GM12865 (cell line): Measurements from ENCODE around the gene TTLL5.
A peak's percentile ranks its signal among the peaks of the same experiment; 100 is the strongest.
"Not testable (repeated sequence)": the region's sequence is repeated elsewhere in the genome, so short reads cannot be mapped to it uniquely, and the experiment has no call there.

Experiments
- DNase-seq: peaks from one replicate; pipeline ENCODE4 v3.0.0; 2010; ENCODE audit warnings: low read depth
- H3K4me3 ChIP-seq: 2 replicates; pipeline ENCODE4 v1.5.1; 2011; ENCODE audit warnings: mild to moderate bottlenecking, low read depth, low read length, control low read depth
- TF ChIP-seq, protein P1 (sequence below): IDR thresholded peaks from 2 replicates; pipeline ENCODE4 v1.5.1; 2011; ENCODE audit warnings: low read length, control low read depth, low read depth, inconsistent platforms; ENCODE audit not compliant: insufficient read depth; ENCODE audit errors: missing control alignments

Gene TTLL5

DNA sequence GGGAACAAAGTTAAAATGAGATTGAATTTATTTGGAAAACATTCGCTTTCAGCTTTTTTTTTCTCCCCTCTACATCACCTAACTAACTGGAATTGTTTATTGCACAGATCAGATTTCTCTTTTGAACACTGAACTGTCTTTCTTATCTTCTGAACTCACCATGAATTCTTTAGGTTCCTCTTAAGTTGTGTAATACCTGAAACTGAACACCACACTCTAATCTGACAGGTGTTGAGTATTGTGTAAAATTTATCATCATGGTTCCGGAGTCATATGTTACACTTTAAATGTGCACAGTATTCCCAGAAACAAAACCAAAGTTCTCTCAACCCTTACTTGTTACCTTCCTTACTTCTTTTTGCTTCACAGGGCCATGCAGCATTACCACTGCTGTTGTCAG lies 254.0 kb downstream of the TTLL5 start:
- DNase-seq, result no peak
- no peak overlapping the region for H3K4me3 ChIP-seq
- TF ChIP-seq, protein P1, sequence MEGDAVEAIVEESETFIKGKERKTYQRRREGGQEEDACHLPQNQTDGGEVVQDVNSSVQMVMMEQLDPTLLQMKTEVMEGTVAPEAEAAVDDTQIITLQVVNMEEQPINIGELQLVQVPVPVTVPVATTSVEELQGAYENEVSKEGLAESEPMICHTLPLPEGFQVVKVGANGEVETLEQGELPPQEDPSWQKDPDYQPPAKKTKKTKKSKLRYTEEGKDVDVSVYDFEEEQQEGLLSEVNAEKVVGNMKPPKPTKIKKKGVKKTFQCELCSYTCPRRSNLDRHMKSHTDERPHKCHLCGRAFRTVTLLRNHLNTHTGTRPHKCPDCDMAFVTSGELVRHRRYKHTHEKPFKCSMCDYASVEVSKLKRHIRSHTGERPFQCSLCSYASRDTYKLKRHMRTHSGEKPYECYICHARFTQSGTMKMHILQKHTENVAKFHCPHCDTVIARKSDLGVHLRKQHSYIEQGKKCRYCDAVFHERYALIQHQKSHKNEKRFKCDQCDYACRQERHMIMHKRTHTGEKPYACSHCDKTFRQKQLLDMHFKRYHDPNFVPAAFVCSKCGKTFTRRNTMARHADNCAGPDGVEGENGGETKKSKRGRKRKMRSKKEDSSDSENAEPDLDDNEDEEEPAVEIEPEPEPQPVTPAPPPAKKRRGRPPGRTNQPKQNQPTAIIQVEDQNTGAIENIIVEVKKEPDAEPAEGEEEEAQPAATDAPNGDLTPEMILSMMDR, result no peak

DNA sequence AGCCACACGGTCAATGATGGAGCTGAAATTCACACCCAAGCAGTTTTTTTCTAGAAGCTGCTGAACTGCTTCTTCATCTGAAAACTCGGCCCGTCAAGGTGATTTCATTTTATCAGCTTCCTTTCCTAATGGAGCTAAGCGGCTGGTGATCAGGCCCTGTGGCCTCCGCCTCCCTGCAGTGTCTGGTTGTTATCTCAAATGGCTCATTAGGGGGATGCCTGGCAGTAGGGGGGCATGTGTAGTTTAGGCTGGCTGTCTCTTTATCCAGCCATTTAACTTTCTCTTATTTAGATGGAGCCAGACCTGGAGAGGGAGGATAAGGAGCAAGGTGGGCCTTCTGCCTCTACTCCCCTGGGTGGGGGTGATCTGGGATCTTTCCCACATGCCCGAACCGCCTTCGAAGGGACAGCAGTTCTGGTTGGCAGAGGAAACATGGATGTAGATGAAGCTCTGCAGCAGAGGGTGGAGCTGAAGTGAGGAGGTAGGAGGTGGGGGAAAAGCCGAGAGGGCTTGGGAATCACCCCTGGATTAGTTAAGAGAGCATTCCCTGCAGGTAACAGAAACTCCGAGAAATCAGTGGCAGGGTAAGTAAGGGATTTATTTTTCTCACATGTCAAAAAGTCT lies 256.4 kb downstream of the TTLL5 start:
- TF ChIP-seq, protein P1, result no peak
- no peak overlapping the region for H3K4me3 ChIP-seq
- no peak for DNase-seq

DNA sequence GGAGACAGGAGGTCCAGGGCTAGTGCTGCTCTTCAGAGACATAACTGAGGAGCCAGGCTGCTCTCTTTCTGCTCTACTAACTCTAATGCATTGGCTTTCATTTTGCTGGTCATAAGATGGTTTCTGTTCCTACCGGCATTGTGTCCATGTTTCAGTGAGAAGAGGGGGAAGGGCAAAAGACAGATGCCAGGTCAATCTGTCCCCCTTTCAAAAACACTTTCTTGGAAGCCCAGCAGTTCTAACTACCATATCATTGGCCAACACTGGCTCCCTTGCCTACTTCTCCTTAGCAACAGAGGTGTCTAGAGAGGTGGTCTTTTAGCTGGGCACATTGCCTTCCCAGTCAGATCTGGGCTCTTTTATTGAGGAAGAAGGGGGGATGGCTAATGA lies 256.9 kb downstream of the TTLL5 start:
- TF ChIP-seq, protein P1, result no peak
- peak; percentile 23 for DNase-seq
- H3K4me3 ChIP-seq, result no peak overlapping the region

DNA sequence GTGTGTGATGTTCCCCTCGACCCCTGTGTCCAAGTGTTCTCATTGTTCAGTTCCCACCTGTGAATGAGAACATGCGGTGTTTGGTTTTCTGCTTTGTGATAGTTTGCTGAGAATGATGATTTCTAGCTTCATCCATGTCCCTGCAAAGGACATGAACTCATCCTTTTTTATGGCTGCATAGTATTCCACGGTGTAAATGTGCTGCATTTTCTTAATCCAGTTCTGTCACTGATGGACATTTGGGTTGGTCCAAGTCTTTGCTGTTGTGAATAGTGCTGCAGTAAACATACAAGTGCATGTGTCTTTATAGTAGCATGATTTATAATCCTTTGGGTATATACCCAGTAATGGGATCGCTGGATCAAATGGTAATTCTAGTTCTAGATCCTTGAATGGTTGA lies 259.4 kb downstream of the TTLL5 start:
- H3K4me3 ChIP-seq, DNase-seq: not testable (repeated sequence)

DNA sequence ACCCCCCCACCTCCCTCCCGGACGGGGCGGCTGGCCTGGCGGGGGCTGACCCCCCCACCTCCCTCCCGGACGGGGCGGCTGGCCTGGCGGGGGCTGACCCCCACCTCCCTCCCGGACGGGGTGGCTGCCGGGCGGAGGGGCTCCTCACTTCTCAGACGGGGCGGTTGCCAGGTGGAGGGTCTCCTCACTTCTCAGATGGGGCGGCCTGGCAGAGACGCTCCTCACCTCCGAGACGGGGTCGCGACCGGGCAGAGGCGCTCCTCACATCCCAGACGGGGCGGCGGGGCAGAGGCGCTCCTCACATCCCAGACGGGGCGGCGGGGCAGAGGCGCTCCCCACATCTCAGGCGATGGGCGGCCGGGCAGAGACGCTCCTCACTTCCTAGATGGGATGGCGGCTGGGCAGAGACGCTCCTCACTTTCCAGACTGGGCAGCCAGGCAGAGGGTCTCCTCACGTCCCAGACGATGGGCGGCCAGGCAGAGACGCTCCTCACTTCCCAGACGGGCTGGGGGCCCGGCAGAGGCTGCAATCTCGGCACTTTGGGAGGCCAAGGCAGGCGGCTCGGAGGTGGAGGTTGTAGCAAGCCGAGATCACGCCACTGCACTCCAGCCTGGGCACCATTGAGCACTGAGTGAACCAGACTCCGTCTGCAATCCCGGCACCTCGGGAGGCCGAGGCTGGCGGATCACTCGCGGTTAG lies 264.2 kb downstream of the TTLL5 start:
- not testable (repeated sequence) for H3K4me3 ChIP-seq, DNase-seq

DNA sequence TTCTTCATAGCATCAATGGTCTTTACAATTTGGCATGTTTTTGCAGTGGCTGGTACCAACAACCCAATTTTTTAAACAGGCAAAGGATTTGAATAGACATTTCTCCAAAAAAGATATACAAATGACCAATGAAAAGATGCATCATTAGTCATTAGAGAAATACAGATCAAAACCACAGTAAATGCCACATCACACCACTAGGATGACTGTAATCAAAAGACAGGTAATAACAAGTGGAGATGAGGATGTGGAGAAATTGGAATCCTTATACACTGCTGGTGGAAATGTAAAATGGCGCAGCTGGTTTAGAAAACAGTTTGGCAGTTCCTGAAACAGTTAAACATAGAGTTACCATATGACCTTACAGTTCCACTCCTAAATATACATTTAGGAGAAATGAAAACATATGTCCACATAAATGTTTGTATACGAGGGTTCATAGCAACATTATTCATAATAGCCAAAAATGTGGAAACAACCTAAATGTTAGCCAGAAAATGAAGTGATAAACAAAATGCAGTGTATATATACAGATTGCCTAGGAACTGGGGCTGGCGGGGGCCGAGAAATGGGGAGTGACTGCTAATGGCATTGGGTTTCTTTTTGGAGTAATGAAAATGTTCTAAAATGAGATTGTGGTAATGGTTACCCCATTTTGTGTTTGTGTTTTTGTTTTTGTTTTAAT lies 265.5 kb downstream of the TTLL5 start:
- TF ChIP-seq, protein P1, result no peak
- no peak overlapping the region for H3K4me3 ChIP-seq
- no peak for DNase-seq

DNA sequence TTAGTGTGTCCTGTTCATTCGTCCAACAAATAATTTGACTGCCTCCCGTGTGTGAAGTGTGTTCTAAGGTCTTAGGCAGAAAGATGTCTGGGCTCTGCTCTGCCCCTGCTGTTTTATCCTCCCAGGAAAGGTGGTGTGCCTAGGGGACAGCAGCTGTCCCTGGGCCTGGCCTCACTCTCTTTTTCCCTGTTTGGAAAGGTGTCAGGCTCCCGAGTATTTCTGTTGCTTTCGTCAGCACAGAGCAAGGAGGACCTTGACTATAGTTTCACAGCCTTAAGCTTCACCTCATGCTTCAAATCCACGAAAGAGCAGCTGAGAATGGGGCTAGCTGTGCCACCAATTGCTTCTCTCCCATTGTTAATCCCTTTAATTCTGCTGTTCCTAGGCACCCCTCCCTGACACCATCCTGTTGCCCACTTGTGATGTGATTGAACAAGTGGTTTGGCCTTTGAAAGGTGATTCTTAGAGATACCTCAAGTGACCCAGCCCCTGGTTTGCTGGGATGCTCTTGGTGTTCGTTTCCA lies 266.6 kb downstream of the TTLL5 start:
- TF ChIP-seq, protein P1, result no peak
- no peak for DNase-seq
- H3K4me3 ChIP-seq, result no peak overlapping the region
